NCI-H82 treated with DMSO at 0.1 percent for 48 hours (cell line): ENCODE measurements around the gene RRN3.
"Not testable (repeated sequence)": the region's sequence is repeated elsewhere in the genome, so short reads cannot be mapped to it uniquely, and the experiment has no call there.

Experiments
- DNase-seq: peaks from one replicate; lab custom pipeline; 2025; ENCODE audit not compliant: unreplicated experiment; lab: John Stamatoyannopoulos, UW

RRN3 gene

GRCh38 chr16:15093955-15094827 is at the start of gene RRN3:
RRN3 (minus strand) TSS chr16:15094272; CDS start chr16:15094233, 39 bp downstream.
- DNase-seq: peak; percentile 66

GRCh38 chr16:15143601-15144091 is 49.6 kb upstream of the RRN3 start:
- not testable (repeated sequence) for DNase-seq

GRCh38 chr16:15142891-15143600 is 49.0 kb upstream of the RRN3 start:
- not testable (repeated sequence) for DNase-seq

GRCh38 chr16:15142107-15142890 is 48.2 kb upstream of the RRN3 start:
- DNase-seq: not testable (repeated sequence)

- no peak for DNase-seq
Measured at GRCh38 chr16:15141586-15141985, 47.5 kb upstream of the RRN3 start.

GRCh38 chr16:15140444-15141365 is 46.6 kb upstream of the RRN3 start:
- not testable (repeated sequence) for DNase-seq

GRCh38 chr16:15137514-15137913 is 43.4 kb upstream of the RRN3 start:
- not testable (repeated sequence) for DNase-seq

- DNase-seq: not testable (repeated sequence)
Measured at GRCh38 chr16:15135483-15136360, 41.6 kb upstream of the RRN3 start.

GRCh38 chr16:15134752-15135482 is 40.8 kb upstream of the RRN3 start:
- DNase-seq: not testable (repeated sequence)

GRCh38 chr16:15133554-15133953 is 39.5 kb upstream of the RRN3 start:
- DNase-seq: not testable (repeated sequence)

- not testable (repeated sequence) for DNase-seq
Measured at GRCh38 chr16:15132719-15133428, 38.8 kb upstream of the RRN3 start.

GRCh38 chr16:15130943-15131700 is 37.0 kb upstream of the RRN3 start:
- DNase-seq: not testable (repeated sequence)

- DNase-seq: not testable (repeated sequence)
Measured at GRCh38 chr16:15130256-15130932, 36.3 kb upstream of the RRN3 start.

- not testable (repeated sequence) for DNase-seq
Measured at GRCh38 chr16:15127641-15128425, 33.8 kb upstream of the RRN3 start.

GRCh38 chr16:15100372-15100987 is 6.4 kb upstream of the RRN3 start:
- DNase-seq: not testable (repeated sequence)
